H9 (cell line): ENCODE measurements around the gene DDRGK1. TPM values are rescaled to one million over a fixed set of nuclear protein-coding genes. Genes with fewer than 3 reads are reported as not detected.
A peak's percentile ranks its signal among the peaks of the same experiment; 100 is the strongest.

ENCODE experiments used
- DNase-seq: peaks from one replicate; pipeline ENCODE4 v3.0.0-alpha.2; 2017
- H2AFZ ChIP-seq: one replicate; pipeline ENCODE4 v1.6.1; 2013; ENCODE audit warnings: mild to moderate bottlenecking, low read length, control low read depth, moderate library complexity
- H2AK5ac ChIP-seq: 2 replicates; pipeline ENCODE4 v1.6.1; 2013; ENCODE audit warnings: low read length, control low read depth, mixed read lengths; ENCODE audit not compliant: insufficient read length
- H2BK120ac ChIP-seq: one replicate; pipeline ENCODE4 v1.6.1; 2013; ENCODE audit warnings: low read depth, mild to moderate bottlenecking, low read length, control low read depth, inconsistent platforms; ENCODE audit not compliant: poor library complexity, severe bottlenecking
- H2BK12ac ChIP-seq: 2 replicates; pipeline ENCODE4 v1.6.1; 2013; ENCODE audit warnings: low read length, control low read depth, mixed read lengths, low read depth; ENCODE audit not compliant: insufficient read length
- H2BK15ac ChIP-seq: 2 replicates; pipeline ENCODE4 v1.6.1; 2013; ENCODE audit warnings: low read depth, low read length, control low read depth
- H2BK20ac ChIP-seq: one replicate; pipeline ENCODE4 v1.6.1; 2013; ENCODE audit warnings: low read depth, mild to moderate bottlenecking, low read length, control low read depth, inconsistent platforms; ENCODE audit not compliant: poor library complexity, severe bottlenecking
- H2BK5ac ChIP-seq: 2 replicates; pipeline ENCODE4 v1.6.1; 2013; ENCODE audit warnings: low read length, control low read depth, mixed read lengths; ENCODE audit not compliant: insufficient read length
- H3K14ac ChIP-seq: 2 replicates; pipeline ENCODE4 v1.6.1; 2013; ENCODE audit warnings: low read length, control low read depth; ENCODE audit not compliant: insufficient read depth
- H3K18ac ChIP-seq: 2 replicates; pipeline ENCODE4 v1.6.1; 2013; ENCODE audit warnings: low read depth, mild to moderate bottlenecking, mixed read lengths, low read length, control low read depth; ENCODE audit not compliant: insufficient read length
- H3K23ac ChIP-seq: 2 replicates; pipeline ENCODE4 v1.6.1; 2013; ENCODE audit warnings: low read length, control low read depth, mixed read lengths, low read depth; ENCODE audit not compliant: insufficient read length
- H3K23me2 ChIP-seq: 2 replicates; pipeline ENCODE4 v1.6.1; 2013; ENCODE audit warnings: low read depth, mild to moderate bottlenecking, mixed read lengths, low read length, control low read depth; ENCODE audit not compliant: insufficient read length, poor library complexity, severe bottlenecking
- H3K27ac ChIP-seq: 2 replicates; pipeline ENCODE4 v1.5.1; 2013; ENCODE audit warnings: low read length, control low read depth, mixed read lengths, low read depth; ENCODE audit not compliant: insufficient read length
- H3K27me3 ChIP-seq: 2 replicates; pipeline ENCODE4 v1.6.1; 2013; ENCODE audit warnings: low read length, control low read depth, inconsistent platforms; ENCODE audit not compliant: insufficient read depth
- H3K4ac ChIP-seq: 2 replicates; pipeline ENCODE4 v1.6.1; 2013; ENCODE audit warnings: low read depth, mild to moderate bottlenecking, control low read depth, inconsistent platforms, low read length, moderate library complexity
- H3K4me1 ChIP-seq: 2 replicates; pipeline ENCODE4 v1.6.1; 2013; ENCODE audit warnings: low read length, control low read depth, inconsistent platforms; ENCODE audit not compliant: insufficient read depth
- H3K4me2 ChIP-seq: 2 replicates; pipeline ENCODE4 v1.6.1; 2013; ENCODE audit warnings: low read length, control low read depth, mixed read lengths; ENCODE audit not compliant: insufficient read length, insufficient read depth
- H3K56ac ChIP-seq: 2 replicates; pipeline ENCODE4 v1.6.1; 2013; ENCODE audit warnings: low read depth, mild to moderate bottlenecking, mixed read lengths, low read length, control low read depth; ENCODE audit not compliant: insufficient read length
- H3K79me1 ChIP-seq: 2 replicates; pipeline ENCODE4 v1.6.1; 2013; ENCODE audit warnings: low read depth, mild to moderate bottlenecking, moderate library complexity, low read length, control low read depth, inconsistent platforms; ENCODE audit not compliant: insufficient read depth, poor library complexity, severe bottlenecking
- H3K79me2 ChIP-seq: 2 replicates; pipeline ENCODE4 v1.6.1; 2013; ENCODE audit warnings: low read length, control low read depth, inconsistent platforms; ENCODE audit not compliant: insufficient read depth
- H3K9ac ChIP-seq: 2 replicates; pipeline ENCODE4 v1.6.1; 2013; ENCODE audit warnings: low read length, control low read depth, mixed read lengths; ENCODE audit not compliant: insufficient read length; ENCODE audit errors: extremely low read depth
- H3K9me3 ChIP-seq: one replicate; pipeline ENCODE4 v1.6.1; 2013; ENCODE audit warnings: low read depth, low read length, inconsistent platforms; ENCODE audit not compliant: control insufficient read depth
- H3T11ph ChIP-seq: one replicate; pipeline ENCODE4 v1.6.1; 2013; ENCODE audit warnings: mild to moderate bottlenecking, low read length, control low read depth, inconsistent platforms
- H4K20me1 ChIP-seq: one replicate; pipeline ENCODE4 v1.6.1; 2013; ENCODE audit not compliant: control insufficient read depth, insufficient read length, insufficient read depth
- H4K5ac ChIP-seq: 2 replicates; pipeline ENCODE4 v1.6.1; 2013; ENCODE audit warnings: low read depth, mild to moderate bottlenecking, mixed read lengths, low read length, control low read depth; ENCODE audit not compliant: insufficient read length
- H4K8ac ChIP-seq: replicated peaks from 2 replicates; pipeline ENCODE4 v1.6.1; 2013; ENCODE audit warnings: low read length, control low read depth, mixed read lengths, low read depth; ENCODE audit not compliant: insufficient read length
- H4K91ac ChIP-seq: 2 replicates; pipeline ENCODE4 v1.6.1; 2013; ENCODE audit warnings: low read depth, mild to moderate bottlenecking, moderate library complexity, mixed read lengths, low read length, control low read depth; ENCODE audit not compliant: insufficient read length
- H3K27ac Mint-ChIP-seq, 3 experiments: 2 replicates in 2 of 3; 3 replicates in 1 of 3; pipeline ENCODE4 v1.8.0; 2020 to 2021; ENCODE audit warnings: mixed read lengths in 3 of 3, mild to moderate bottlenecking in 1 of 3, moderate library complexity in 1 of 3
- H3K27me3 Mint-ChIP-seq: 2 replicates; pipeline ENCODE4 v1.8.0; 2021; ENCODE audit warnings: low read depth, mild to moderate bottlenecking, moderate library complexity, mixed read lengths
- H3K36me3 Mint-ChIP-seq, 3 experiments: 2 replicates in 2 of 3; 3 replicates in 1 of 3; pipeline ENCODE4 v1.8.0; 2020 to 2021; ENCODE audit warnings: low read depth in 3 of 3, mixed read lengths in 3 of 3; ENCODE audit not compliant: insufficient read depth in 1 of 3
- H3K4me1 Mint-ChIP-seq, 2 experiments: 2 replicates each; pipeline ENCODE4 v1.8.0; 2020; ENCODE audit warnings: mixed read lengths in 2 of 2
- H3K4me3 Mint-ChIP-seq, 2 experiments: 2 replicates in 1 of 2; 3 replicates in 1 of 2; pipeline ENCODE4 v1.8.0; 2020 to 2021; ENCODE audit warnings: mild to moderate bottlenecking in 2 of 2, mixed read lengths in 2 of 2, moderate library complexity in 1 of 2
- H3K9me3 Mint-ChIP-seq, 2 experiments: 2 replicates in 1 of 2; 3 replicates in 1 of 2; pipeline ENCODE4 v1.8.0; 2020; ENCODE audit warnings: mild to moderate bottlenecking in 2 of 2, mixed read lengths in 2 of 2, moderate library complexity in 1 of 2
- CTCF ChIP-seq: fragments of 200-600 bp; sonication (generic); conservative IDR thresholded peaks from 3 replicates; pipeline ENCODE4 v1.8.0; 2021; ENCODE audit warnings: antibody characterized with exemption, mild to moderate bottlenecking
- WGBS: extraction: QIAGEN DNeasy Blood & Tissue Kit; methylation state at CpG from one replicate; pipeline ENCODE4 v1.1.7; 2013; ENCODE audit warnings: missing lambda C conversion rate, low lambda C conversion rate, mixed read lengths; ENCODE audit not compliant: insufficient read length; ENCODE audit errors: extremely low coverage; 5-methylcytosine and 5-hydroxymethylcytosine counted together
- total RNA-seq: library from RNA; stranded (reverse); gene quantifications from 2 replicates; pipeline ENCODE4 v1.2.1, GENCODE V29; 2021

DDRGK1 gene
- total RNA-seq, 1 experiment from 2014 or later = 58.1 TPM

- Mint-ChIP-seq H3K9me3 (no peaks in the 10 kb centered on the region), H3K4me1 (no peaks in the 10 kb centered on the region)
Observed at GRCh38 chr20:3227506-3227905, 23.0 kb upstream of the DDRGK1 start.

More at GRCh38 chr20:3227506-3227905, 23.0 kb upstream of the DDRGK1 start:
- no peak overlapping the region for H3K4me3 Mint-ChIP-seq
- H2BK12ac ChIP-seq = no peak overlapping the region
- no peaks in the 10 kb centered on the region for H3K9me3 ChIP-seq
- no peaks in the 10 kb centered on the region for H3K79me1 ChIP-seq
- no peaks in the 10 kb centered on the region for H3K23me2 ChIP-seq
- H2BK120ac ChIP-seq = no peak overlapping the region
- H4K91ac ChIP-seq = no peak overlapping the region
- H3K4ac ChIP-seq = no peak overlapping the region
- TF ChIP-seq CTCF = no peak
- H3K27ac ChIP-seq = no peak overlapping the region
- no peak overlapping the region for H2BK20ac ChIP-seq
- H4K8ac ChIP-seq = no peak overlapping the region
- peak; percentile 50 for DNase-seq
- H2AFZ ChIP-seq = no peak overlapping the region
- no peak overlapping the region for H2BK5ac ChIP-seq
- no peaks in the 10 kb centered on the region for H4K20me1 ChIP-seq
- no peak overlapping the region for H2AK5ac ChIP-seq
- no peaks in the 10 kb centered on the region for H3K4me1 ChIP-seq
- H3K27me3 Mint-ChIP-seq = no peaks in the 10 kb centered on the region
- H3K27me3 ChIP-seq = no peaks in the 10 kb centered on the region
- H3K4me2 ChIP-seq = no peak overlapping the region
- no peak overlapping the region for H3T11ph ChIP-seq
- no peak overlapping the region for H3K27ac Mint-ChIP-seq
- H2BK15ac ChIP-seq = no peak overlapping the region
- H3K79me2 ChIP-seq = no peaks in the 10 kb centered on the region
- H3K14ac ChIP-seq = no peak overlapping the region; the same call in 1 of the 2 replicates
- H3K23ac ChIP-seq = no peak overlapping the region
- no peak overlapping the region for H3K9ac ChIP-seq
- peaks cover 4 to 42% (median 8%) of the 10 kb centered on the region in 3 experiments; a peak in 4 of 7 replicates for H3K36me3 Mint-ChIP-seq
- WGBS = no CpG with 5 or more reads among the region's 7 CpGs
- H3K56ac ChIP-seq = no peak overlapping the region
- no peak overlapping the region for H3K18ac ChIP-seq
- no peak overlapping the region for H4K5ac ChIP-seq
